Natural killer cell (primary cell): ENCODE data around the gene FKBP8. TPM values are rescaled to one million over a fixed set of nuclear protein-coding genes. Genes with fewer than 3 reads are reported as not detected.

Source experiments
- ATAC-seq, 3 donors: fragments of 150-1000 bp in 2 of 3; fragments of 200-7000 bp in 1 of 3; cut with Tn5 transposase; 1 replicate in 1 of 3; 2 replicates in 2 of 3; pipeline ENCODE4 v1.10.0; 2021; ENCODE audit warnings: mild to moderate bottlenecking in 2 of 3, moderate library complexity in 2 of 3
- DNase-seq, 2 donors: peaks; one replicate each; pipeline versions ENCODE4 v3.0.0 to v3.0.0-alpha.2; 2013 to 2021; ENCODE audit warnings: mixed read lengths in 1 of 2
- H3K27ac ChIP-seq: one replicate; pipeline ENCODE4 v1.5.1; 2013; ENCODE audit warnings: mild to moderate bottlenecking, low read length
- H3K27me3 ChIP-seq: one replicate; pipeline ENCODE4 v1.6.1; 2013; ENCODE audit warnings: low read length; ENCODE audit not compliant: control insufficient read depth, insufficient read depth
- H3K36me3 ChIP-seq: one replicate; pipeline ENCODE4 v1.6.1; 2013; ENCODE audit warnings: low read length; ENCODE audit not compliant: control insufficient read depth, insufficient read depth
- H3K4me1 ChIP-seq: one replicate; pipeline ENCODE4 v1.6.1; 2013; ENCODE audit warnings: low read length; ENCODE audit not compliant: control insufficient read depth, insufficient read depth
- H3K4me3 ChIP-seq: one replicate; pipeline ENCODE4 v1.5.1; 2013; ENCODE audit warnings: low read length
- H3K9me3 ChIP-seq: one replicate; pipeline ENCODE4 v1.6.1; 2013; ENCODE audit warnings: low read length; ENCODE audit not compliant: control insufficient read depth, insufficient read depth
- H3K27ac Mint-ChIP-seq, 2 donors: one replicate each; pipeline ENCODE4 v1.8.0; 2022; ENCODE audit warnings: mild to moderate bottlenecking in 2 of 2, mixed read lengths in 2 of 2, moderate library complexity in 1 of 2
- H3K27me3 Mint-ChIP-seq, 2 donors: one replicate each; pipeline ENCODE4 v1.8.0; 2022; ENCODE audit warnings: low read depth in 2 of 2, mixed read lengths in 2 of 2
- H3K36me3 Mint-ChIP-seq: one replicate; pipeline ENCODE4 v1.8.0; 2022; ENCODE audit warnings: mixed read lengths
- H3K4me1 Mint-ChIP-seq, 2 donors: one replicate each; pipeline ENCODE4 v1.8.0; 2022; ENCODE audit warnings: mixed read lengths in 2 of 2
- H3K4me3 Mint-ChIP-seq: one replicate; pipeline ENCODE4 v1.8.0; 2022; ENCODE audit warnings: mild to moderate bottlenecking, moderate library complexity, mixed read lengths
- H3K9me3 Mint-ChIP-seq, 2 donors: one replicate each; pipeline ENCODE4 v1.8.0; 2022; ENCODE audit warnings: mixed read lengths in 2 of 2
- WGBS: methylation state at CpG from one replicate; pipeline ENCODE4 v1.1.7; 2013; ENCODE audit warnings: missing lambda C conversion rate; ENCODE audit not compliant: insufficient coverage; 5-methylcytosine and 5-hydroxymethylcytosine counted together
- intact Hi-C: fragments of 100-400 bp; cut with micrococcal nuclease; formaldehyde crosslinking; loops from one replicate; pipeline ENCODE4 v1.14.2; 2022
- total RNA-seq, 4 donors: library from RNA; stranded (reverse); fragments of 120-200 nt in 1 of 4; gene quantifications; one replicate each; pipeline versions ENCODE4 v1.2.3 to v1.2.4, GENCODE V29; 2013 to 2022
- TF ChIP-seq, protein P1 (sequence below): fragments of 200-600 bp; IDR thresholded peaks from one replicate; pipeline ENCODE4 v1.8.0; 2022; ENCODE audit warnings: antibody characterized with exemption

Gene FKBP8
- total RNA-seq, 3 donors from 2014 or later (not counting 1 experiment from before 2014, with no cell fraction given), result 149 to 179 (median 162) TPM

DNA sequence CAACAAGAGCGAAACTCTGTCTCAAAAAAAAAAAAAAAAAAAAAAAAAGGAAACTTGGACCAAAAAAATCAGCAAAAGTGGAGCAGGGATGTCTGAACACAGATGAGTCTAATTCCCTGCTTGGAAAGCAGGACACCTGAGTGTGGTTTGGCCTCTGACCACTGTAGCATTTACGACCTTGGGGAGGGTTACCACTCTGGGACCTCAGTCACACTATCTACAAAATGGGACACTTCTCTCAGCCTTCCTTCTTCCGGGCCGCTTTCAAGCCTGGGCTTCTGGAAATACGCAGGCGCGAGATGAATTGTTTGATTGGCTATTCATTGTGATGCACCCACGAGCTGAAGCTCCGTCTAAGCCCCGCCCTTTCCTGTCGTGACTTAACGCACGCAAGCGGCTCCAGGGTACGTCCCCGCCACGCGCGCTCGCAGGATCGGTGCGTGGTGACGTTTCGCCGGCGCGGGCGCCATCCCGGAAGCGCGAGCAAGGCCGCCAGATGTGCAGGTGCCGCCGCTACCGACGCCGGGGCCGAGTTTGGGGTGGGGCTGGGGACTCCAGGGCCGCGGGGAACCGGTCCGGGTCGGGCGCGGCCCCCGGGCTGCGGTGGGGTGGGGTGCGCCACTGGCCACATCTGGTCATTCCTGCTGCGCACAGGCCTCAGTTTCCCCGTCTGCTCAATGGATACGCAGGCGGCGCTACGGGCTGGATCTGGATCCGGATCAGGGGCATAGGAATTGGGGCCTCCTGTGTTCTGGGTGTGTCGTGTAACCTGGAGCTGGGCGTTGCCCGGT is 14.2 kb upstream of the FKBP8 start, which contains the start of gene KXD1:
Gene KXD1 (plus strand): TSS at position 460 of the 791 bp plus-strand sequence. CDS start 4,187 bp downstream, outside the sequence.
- peaks cover 21% of the 10 kb centered on the region for H3K4me1 ChIP-seq
- 2% methylated on average over 58 of the region's 58 CpGs for WGBS
- peak within 1 kb of the TSS; percentile 88 for H3K4me3 Mint-ChIP-seq
- no peaks in the 10 kb centered on the region for H3K27me3 ChIP-seq
- H3K27ac Mint-ChIP-seq, result peak within 1 kb of the TSS; percentile 83 to 91
- H3K27me3 Mint-ChIP-seq, result no peaks in the 10 kb centered on the region
- no peaks in the 10 kb centered on the region for H3K9me3 Mint-ChIP-seq
- H3K36me3 Mint-ChIP-seq, result no peaks in the 10 kb centered on the region
- TF ChIP-seq, protein P1, sequence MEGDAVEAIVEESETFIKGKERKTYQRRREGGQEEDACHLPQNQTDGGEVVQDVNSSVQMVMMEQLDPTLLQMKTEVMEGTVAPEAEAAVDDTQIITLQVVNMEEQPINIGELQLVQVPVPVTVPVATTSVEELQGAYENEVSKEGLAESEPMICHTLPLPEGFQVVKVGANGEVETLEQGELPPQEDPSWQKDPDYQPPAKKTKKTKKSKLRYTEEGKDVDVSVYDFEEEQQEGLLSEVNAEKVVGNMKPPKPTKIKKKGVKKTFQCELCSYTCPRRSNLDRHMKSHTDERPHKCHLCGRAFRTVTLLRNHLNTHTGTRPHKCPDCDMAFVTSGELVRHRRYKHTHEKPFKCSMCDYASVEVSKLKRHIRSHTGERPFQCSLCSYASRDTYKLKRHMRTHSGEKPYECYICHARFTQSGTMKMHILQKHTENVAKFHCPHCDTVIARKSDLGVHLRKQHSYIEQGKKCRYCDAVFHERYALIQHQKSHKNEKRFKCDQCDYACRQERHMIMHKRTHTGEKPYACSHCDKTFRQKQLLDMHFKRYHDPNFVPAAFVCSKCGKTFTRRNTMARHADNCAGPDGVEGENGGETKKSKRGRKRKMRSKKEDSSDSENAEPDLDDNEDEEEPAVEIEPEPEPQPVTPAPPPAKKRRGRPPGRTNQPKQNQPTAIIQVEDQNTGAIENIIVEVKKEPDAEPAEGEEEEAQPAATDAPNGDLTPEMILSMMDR, result no peak
- peaks cover 6% of the 10 kb centered on the region for H3K36me3 ChIP-seq
- peak within 1 kb of the TSS; percentile 94 for H3K4me3 ChIP-seq
- DNase-seq (peak; percentile 95 to 100), ATAC-seq (peak; percentile 98 to 100 (median 98))
- no peaks in the 10 kb centered on the region for H3K9me3 ChIP-seq
- H3K4me1 Mint-ChIP-seq, result peaks cover 8 to 21% of the 10 kb centered on the region in 2 donors
- H3K27ac ChIP-seq, result peak within 1 kb of the TSS; percentile 98
- intact Hi-C loops, result loop anchor here (1.0 kb wide), 3 partner anchors 14 to 35 kb away; partner anchors contain the start of genes ELL, FKBP8 and UBA52

DNA sequence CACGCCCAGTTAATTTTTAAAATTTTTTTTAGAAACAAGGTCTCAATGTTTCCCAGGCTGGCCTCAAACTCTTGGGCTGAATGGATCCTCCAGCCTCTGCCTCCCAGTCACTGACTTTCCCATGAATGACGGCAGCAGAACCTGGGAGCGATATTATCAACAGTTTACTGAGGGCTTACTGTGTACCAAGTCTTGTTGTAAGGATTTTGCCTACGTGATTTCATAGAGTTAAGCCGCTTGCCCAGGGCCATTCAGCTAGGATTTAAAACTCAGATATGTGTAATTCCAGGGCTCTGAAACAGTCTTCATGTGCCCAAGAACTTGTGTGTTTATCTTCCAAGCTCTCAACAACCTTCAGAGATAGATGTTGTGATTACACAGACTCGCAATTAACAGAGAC is 8.3 kb upstream of the FKBP8 start:
- ATAC-seq (no peak), DNase-seq (no peak)
- H3K36me3 Mint-ChIP-seq, result no peaks in the 10 kb centered on the region
- no peaks in the 10 kb centered on the region for H3K36me3 ChIP-seq
- no peaks in the 10 kb centered on the region for H3K9me3 Mint-ChIP-seq
- TF ChIP-seq, protein P1, result no peak
- H3K4me3 ChIP-seq, result no peak overlapping the region
- H3K4me3 Mint-ChIP-seq, result no peak overlapping the region
- WGBS, result 83% methylated on average over 6 of the region's 6 CpGs
- no peaks in the 10 kb centered on the region for H3K9me3 ChIP-seq
- H3K27me3 Mint-ChIP-seq, result no peaks in the 10 kb centered on the region
- H3K27ac Mint-ChIP-seq, result no peak overlapping the region
- H3K4me1 ChIP-seq, result no peaks in the 10 kb centered on the region
- intact Hi-C loops, result no loop called here
- no peaks in the 10 kb centered on the region for H3K27me3 ChIP-seq
- H3K4me1 Mint-ChIP-seq, result no peaks in the 10 kb centered on the region
- H3K27ac ChIP-seq, result no peak overlapping the region

GRCh38 chr19:18543814-18544475 is 572 bp upstream of the FKBP8 start:
- no peaks in the 10 kb centered on the region for H3K36me3 Mint-ChIP-seq
- no peaks in the 10 kb centered on the region for H3K27me3 ChIP-seq
- peak; percentile 68 to 86 (median 69) for ATAC-seq
- peak overlapping the region; percentile 84 to 95 for H3K27ac Mint-ChIP-seq
- peak overlapping the region; percentile 67 for H3K4me3 ChIP-seq
- H3K27me3 Mint-ChIP-seq, result no peaks in the 10 kb centered on the region
- no peaks in the 10 kb centered on the region for H3K9me3 Mint-ChIP-seq
- intact Hi-C loops, result loop anchor here (1.0 kb wide), 1 partner anchor 13 kb away; the partner anchor contains the start of gene KXD1
- TF ChIP-seq, protein P1, result no peak
- WGBS, result 5% methylated on average over 11 of the region's 12 CpGs
- H3K4me3 Mint-ChIP-seq, result peak overlapping the region; percentile 91
- DNase-seq, result peak; percentile 49 to 91
- no peaks in the 10 kb centered on the region for H3K9me3 ChIP-seq
- peaks cover 15% of the 10 kb centered on the region for H3K36me3 ChIP-seq
- H3K27ac ChIP-seq, result peak overlapping the region; percentile 92
- peaks cover 14 to 21% of the 10 kb centered on the region in 2 donors for H3K4me1 Mint-ChIP-seq
- H3K4me1 ChIP-seq, result peaks cover 22% of the 10 kb centered on the region
